HG02973 (cell line): ENCODE measurements around the gene WNT8A.

ENCODE experiments used
- ATAC-seq: cut with Tn5 transposase; IDR thresholded peaks from one replicate; pipeline ENCODE4 v1.9.1; 2021; ENCODE audit warnings: moderate library complexity; ENCODE audit not compliant: unreplicated experiment

Gene WNT8A

GRCh38 chr5:138138949-138139780 is 55.3 kb downstream of the WNT8A start, which contains the start of gene NME5:
TSS of gene NME5 (minus strand) at chr5:138139428. CDS start at chr5:138138780, 648 bp downstream.
- no peak for ATAC-seq

DNA sequence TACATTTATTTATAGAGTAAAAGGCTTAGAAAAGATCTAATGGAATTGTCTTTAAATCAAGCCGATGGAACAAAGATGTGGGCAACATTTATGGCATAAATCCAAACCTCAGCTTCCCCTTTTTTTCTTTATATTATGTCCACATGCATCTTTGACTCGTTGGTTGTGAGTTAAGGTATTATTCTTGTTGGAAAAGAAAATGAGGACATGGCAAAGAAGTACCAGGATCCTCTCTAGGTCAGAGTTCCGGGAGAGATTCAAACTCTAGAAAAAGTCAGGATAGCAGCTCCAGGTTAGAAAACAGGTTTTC is 55.9 kb downstream of the WNT8A start:
- ATAC-seq: no peak

GRCh38 chr5:138140268-138140667 is 56.4 kb downstream of the WNT8A start:
- no peak for ATAC-seq
